Mesangial cell (primary cell): Measurements from ENCODE around the gene LCN9. TPM values are rescaled to one million over a fixed set of nuclear protein-coding genes. Genes with fewer than 3 reads are reported as not detected.

ENCODE experiments used
- total RNA-seq: library from RNA; depleted of rRNA; stranded (reverse); fragments of >200 nt; gene quantifications from 2 replicates; pipeline ENCODE4 v1.2.3, GENCODE V29; 2015

The LCN9 gene, protein sequence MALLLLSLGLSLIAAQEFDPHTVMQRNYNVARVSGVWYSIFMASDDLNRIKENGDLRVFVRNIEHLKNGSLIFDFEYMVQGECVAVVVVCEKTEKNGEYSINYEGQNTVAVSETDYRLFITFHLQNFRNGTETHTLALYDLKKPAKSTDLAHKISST
- total RNA-seq, result not detected in 2 replicates

DNA sequence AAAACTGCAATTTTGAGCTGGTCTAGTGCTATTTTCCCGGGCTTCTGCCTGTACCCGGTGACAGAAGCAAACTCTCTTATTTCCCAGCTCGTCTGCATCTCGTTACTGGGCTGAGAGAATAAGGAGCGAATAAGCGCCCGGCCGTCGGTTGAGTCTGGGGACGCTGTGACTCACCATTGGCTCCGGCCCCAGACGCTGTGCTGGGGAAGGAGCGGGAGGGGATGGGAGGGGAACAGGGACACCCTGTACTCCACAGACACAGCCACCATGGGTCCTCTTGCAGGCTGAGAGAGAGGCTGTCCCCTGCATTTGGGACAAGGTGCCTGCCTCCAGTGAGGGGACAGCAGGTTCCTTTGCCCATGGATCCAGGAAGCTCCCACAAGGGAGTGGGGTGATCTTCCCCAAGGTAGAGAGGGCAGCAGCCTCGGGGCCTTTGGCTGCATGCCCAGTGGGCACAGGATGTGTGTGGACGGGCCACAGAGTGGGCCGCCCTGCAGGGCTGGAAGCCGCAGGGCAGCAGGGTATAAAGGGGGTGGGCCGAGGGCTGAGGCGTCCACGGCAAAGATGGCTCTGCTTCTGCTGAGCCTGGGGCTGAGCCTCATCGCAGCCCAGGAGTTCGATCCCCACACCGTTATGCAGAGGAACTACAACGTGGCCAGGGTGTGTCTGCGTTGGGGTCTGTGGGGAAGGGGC is at the start of gene LCN9:
Gene LCN9, plus strand, starts transcription at position 552 of the 693 bp plus-strand sequence. Its CDS starts 13 bp downstream, at position 565.

DNA sequence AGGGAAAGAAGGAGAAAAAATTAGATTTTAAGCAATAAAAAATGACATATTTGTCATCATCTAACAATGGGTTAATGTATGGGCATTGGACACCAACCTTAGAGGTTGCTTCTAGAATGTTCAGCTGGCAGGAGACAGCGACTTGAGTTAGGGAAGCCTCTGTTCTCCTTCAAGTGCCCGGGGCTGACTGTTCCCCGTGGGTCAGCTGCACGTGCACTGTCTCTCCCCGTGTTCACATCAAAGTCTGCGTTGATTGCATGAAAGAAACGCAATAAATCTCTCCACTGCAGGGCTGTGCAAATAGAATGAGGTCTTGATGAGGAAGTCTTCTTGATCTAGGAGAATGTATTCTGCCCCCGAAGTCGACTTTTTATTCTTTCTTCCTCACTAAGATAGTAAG is 23.9 kb upstream of the LCN9 start, which contains the start of gene GLT6D1:
Gene GLT6D1, minus strand, starts transcription at position 345 of the 400 bp plus-strand sequence. CDS start 353 bp downstream, outside the sequence.

DNA sequence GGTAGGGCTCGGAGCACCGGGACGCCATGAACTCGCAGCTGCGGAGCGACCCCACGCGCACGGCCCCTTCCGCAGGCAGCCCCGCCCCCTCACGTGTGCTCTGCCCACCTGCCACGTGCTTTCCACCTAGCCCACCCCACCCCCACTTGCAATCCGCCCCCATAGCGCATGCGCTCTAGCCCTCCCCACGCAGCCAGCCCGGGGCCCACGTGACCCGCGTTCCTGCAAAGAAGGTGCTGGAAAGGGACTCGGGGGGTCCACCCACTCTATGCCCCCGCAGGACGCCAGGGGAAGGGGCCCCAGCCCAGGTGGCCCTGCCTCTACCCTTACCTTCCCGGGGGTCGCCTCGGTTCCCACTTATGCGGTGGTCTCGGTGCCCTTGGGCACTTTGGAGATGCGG is 36.3 kb downstream of the LCN9 start, which contains the start of gene SOHLH1:
Gene SOHLH1, minus strand, starts transcription at position 42 of the 400 bp plus-strand sequence. Its CDS starts 14 bp downstream, at position 28.

DNA sequence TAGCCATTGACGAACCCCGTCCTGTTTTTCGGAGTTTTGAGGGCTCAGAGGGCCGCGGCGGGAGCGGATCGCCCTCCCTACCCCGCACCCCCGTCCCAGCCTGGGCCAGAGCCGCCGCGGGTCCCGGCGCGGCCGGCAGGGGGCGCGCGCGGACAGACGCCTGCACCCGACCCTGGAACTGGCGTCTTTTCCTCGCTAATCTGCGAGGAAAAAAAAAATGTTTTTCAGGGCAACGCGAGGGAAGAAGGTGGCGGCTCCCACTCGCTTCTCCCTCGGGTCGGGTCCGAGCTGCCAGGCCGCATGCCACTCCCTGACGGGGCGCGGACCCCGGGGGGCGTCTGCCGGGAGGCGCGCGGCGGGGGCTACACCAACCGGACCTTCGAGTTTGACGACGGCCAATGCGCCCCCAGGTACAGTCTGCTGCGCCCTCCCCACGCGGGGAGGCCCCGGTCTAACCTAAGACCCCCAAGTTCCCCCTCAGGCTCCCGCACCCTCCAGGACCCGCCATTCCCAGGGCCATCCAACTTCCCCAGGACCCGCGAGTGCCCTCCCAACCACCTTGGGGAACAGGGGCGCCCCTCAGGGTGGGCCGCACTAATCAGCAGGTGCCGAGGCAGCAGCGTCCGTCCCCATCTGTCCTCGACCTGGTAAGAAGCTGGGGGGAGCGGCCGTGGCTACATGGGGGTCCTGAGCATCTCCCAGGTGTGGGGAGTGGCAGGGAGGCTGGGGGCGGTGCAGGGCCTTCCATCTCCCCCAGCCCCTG is 39.0 kb downstream of the LCN9 start, which contains the start of gene KCNT1:
Gene KCNT1, plus strand, starts transcription at position 227 of the 763 bp plus-strand sequence. Its CDS starts 74 bp downstream, at position 301.

Other genes starting within 250 kb of the LCN9 start
- 17.1 and 23.1 TPM in 2 replicates for gene PPP1R26, start 183.5 kb upstream of the LCN9 start, total RNA-seq
- gene MRPS2, start 162.6 kb upstream of the LCN9 start, total RNA-seq, result 67.8 and 85.9 TPM in 2 replicates
- gene LCN1, start 141.9 kb upstream of the LCN9 start, total RNA-seq, result not detected in 2 replicates
- gene OBP2A, start 117.2 kb upstream of the LCN9 start, total RNA-seq, result not detected in 2 replicates
- gene PAEP, start 101.6 kb upstream of the LCN9 start, total RNA-seq, result not detected in 2 replicates
- not detected in 2 replicates for gene GLT6D1, start 23.8 kb upstream of the LCN9 start, total RNA-seq
- gene SOHLH1, start 36.2 kb downstream of the LCN9 start, total RNA-seq, result not detected in 2 replicates
- not detected in 2 replicates for gene KCNT1, start 38.9 kb downstream of the LCN9 start, total RNA-seq
- gene CAMSAP1, start 244.2 kb downstream of the LCN9 start, total RNA-seq, result 40.6 and 46.8 TPM in 2 replicates